PC-3 (cell line): Measurements from ENCODE around the gene GNAI2. TPM values are rescaled to one million over a fixed set of nuclear protein-coding genes. Genes with fewer than 3 reads are reported as not detected.

Experiments
- ATAC-seq: fragments of 200-7000 bp; cut with Tn5 transposase; 2 replicates; pipeline ENCODE4 v1.9.1; 2020; ENCODE audit warnings: mild to moderate bottlenecking, moderate library complexity
- BruUV-seq: library from RNA; stranded (reverse); fragments of 400-500 nt; replicated peaks from 2 replicates; lab custom pipeline; 2021; lab: Mats Ljungman, UMichigan
- CTCF ChIA-PET: fragments of 300-600 bp; sonication (Branson Sonifier 250); formaldehyde crosslinking; loops from one replicate; lab custom pipeline; 2022; ENCODE audit warnings: antibody characterized with exemption; lab: Charles Lee
- POLR2A ChIA-PET: fragments of 300-600 bp; sonication (Branson Sonifier 250); formaldehyde crosslinking; loops from one replicate; lab custom pipeline; 2022; ENCODE audit warnings: antibody characterized with exemption; ENCODE audit not compliant: unreplicated experiment; lab: Charles Lee
- DNase-seq: peaks from one replicate; pipeline ENCODE4 v3.0.0-alpha.2; 2015
- H2AFZ ChIP-seq: fragments of 300-600 bp; sonication (generic); 2 replicates; pipeline ENCODE4 v1.6.0; 2016; ENCODE audit warnings: antibody characterized with exemption, low read length
- H3F3A ChIP-seq: fragments of 300-600 bp; sonication (generic); one replicate; pipeline ENCODE4 v1.6.0; 2017; ENCODE audit warnings: antibody characterized with exemption, low read length, control low read depth, mild to moderate bottlenecking; ENCODE audit not compliant: unreplicated experiment
- H3K27ac ChIP-seq: fragments of 300-600 bp; sonication (generic); 2 replicates; pipeline ENCODE4 v1.5.1; 2016; ENCODE audit warnings: mild to moderate bottlenecking, low read length
- H3K27me3 ChIP-seq: fragments of 300-600 bp; sonication (generic); 2 replicates; pipeline ENCODE4 v1.6.1; 2016; ENCODE audit warnings: low read length, mixed read lengths
- H3K36me3 ChIP-seq: fragments of 300-600 bp; sonication (generic); 2 replicates; pipeline ENCODE4 v1.6.1; 2016; ENCODE audit warnings: low read depth, mixed run types, low read length, mixed read lengths
- H3K4me1 ChIP-seq: fragments of 300-600 bp; sonication (generic); 2 replicates; pipeline ENCODE4 v1.5.1; 2016; ENCODE audit warnings: low read length; ENCODE audit not compliant: insufficient read depth
- H3K4me2 ChIP-seq: fragments of 300-600 bp; sonication (generic); 2 replicates; pipeline ENCODE4 v1.6.0; 2016; ENCODE audit warnings: low read length
- H3K4me3 ChIP-seq: fragments of 300-600 bp; sonication (generic); 2 replicates; pipeline ENCODE4 v1.5.1; 2016; ENCODE audit warnings: mild to moderate bottlenecking, low read length, mixed read lengths
- H3K79me2 ChIP-seq: fragments of 300-600 bp; sonication (generic); 2 replicates; pipeline ENCODE4 v1.6.1; 2017; ENCODE audit warnings: low read length, mixed read lengths
- H3K9ac ChIP-seq: fragments of 300-600 bp; sonication (generic); 2 replicates; pipeline ENCODE4 v1.6.0; 2016; ENCODE audit warnings: mild to moderate bottlenecking, low read length
- H3K9me2 ChIP-seq: fragments of 300-600 bp; sonication (generic); replicated peaks from 2 replicates; pipeline ENCODE4 v1.6.1; 2016; ENCODE audit warnings: mixed run types, low read length, mixed read lengths
- H3K9me3 ChIP-seq: fragments of 300-600 bp; sonication (generic); 2 replicates; pipeline ENCODE4 v1.6.1; 2016; ENCODE audit warnings: low read length, mixed read lengths
- H4K20me1 ChIP-seq: fragments of 300-600 bp; sonication (generic); 2 replicates; pipeline ENCODE4 v1.6.1; 2016; ENCODE audit warnings: low read length, mixed read lengths
- EZH2 ChIP-seq: fragments of 300-600 bp; sonication (generic); IDR thresholded peaks from one replicate; pipeline ENCODE4 v1.6.1; 2017; ENCODE audit warnings: antibody characterized with exemption, mild to moderate bottlenecking, low read length; ENCODE audit not compliant: unreplicated experiment
- EZH2phosphoT487 ChIP-seq: fragments of 300-600 bp; sonication (generic); IDR thresholded peaks from 2 replicates; pipeline ENCODE4 v1.6.1; 2018; ENCODE audit warnings: mild to moderate bottlenecking, antibody characterized with exemption, low read length, borderline replicate concordance
- intact Hi-C: fragments of 100-400 bp; cut with micrococcal nuclease; formaldehyde crosslinking; loops from 2 replicates; pipeline ENCODE4 v1.9.0; 2023
- total RNA-seq: library from RNA; depleted of rRNA; stranded (reverse); fragments of >200 nt; gene quantifications from 2 replicates; pipeline ENCODE4 v1.2.3, GENCODE V29; 2014
- TF ChIP-seq, protein P1 (sequence below): fragments of 300-600 bp; sonication (generic); conservative IDR thresholded peaks from 2 replicates; pipeline ENCODE4 v1.5.1; 2017; ENCODE audit warnings: antibody characterized with exemption, low read depth, mild to moderate bottlenecking, low read length

GNAI2 gene
- total RNA-seq, 1 experiment from 2014 or later: 221 TPM

- Histone ChIP-seq H3K4me2 (no peak overlapping the region), H3K9ac (no peak overlapping the region), H3K9me3 (no peaks in the 10 kb centered on the region), H4K20me1 (no peaks in the 10 kb centered on the region), H3K4me1 (no peaks in the 10 kb centered on the region), H3K79me2 (no peaks in the 10 kb centered on the region), H3K27me3 (no peaks in the 10 kb centered on the region), H3F3A (no peaks in the 10 kb centered on the region), H2AFZ (no peak overlapping the region), H3K9me2 (no peaks in the 10 kb centered on the region), H3K27ac (no peak overlapping the region), H3K4me3 (no peak overlapping the region), H3K36me3 (no peaks in the 10 kb centered on the region)
- ATAC-seq (no peak), DNase-seq (no peak)
- TF ChIP-seq, protein P1, sequence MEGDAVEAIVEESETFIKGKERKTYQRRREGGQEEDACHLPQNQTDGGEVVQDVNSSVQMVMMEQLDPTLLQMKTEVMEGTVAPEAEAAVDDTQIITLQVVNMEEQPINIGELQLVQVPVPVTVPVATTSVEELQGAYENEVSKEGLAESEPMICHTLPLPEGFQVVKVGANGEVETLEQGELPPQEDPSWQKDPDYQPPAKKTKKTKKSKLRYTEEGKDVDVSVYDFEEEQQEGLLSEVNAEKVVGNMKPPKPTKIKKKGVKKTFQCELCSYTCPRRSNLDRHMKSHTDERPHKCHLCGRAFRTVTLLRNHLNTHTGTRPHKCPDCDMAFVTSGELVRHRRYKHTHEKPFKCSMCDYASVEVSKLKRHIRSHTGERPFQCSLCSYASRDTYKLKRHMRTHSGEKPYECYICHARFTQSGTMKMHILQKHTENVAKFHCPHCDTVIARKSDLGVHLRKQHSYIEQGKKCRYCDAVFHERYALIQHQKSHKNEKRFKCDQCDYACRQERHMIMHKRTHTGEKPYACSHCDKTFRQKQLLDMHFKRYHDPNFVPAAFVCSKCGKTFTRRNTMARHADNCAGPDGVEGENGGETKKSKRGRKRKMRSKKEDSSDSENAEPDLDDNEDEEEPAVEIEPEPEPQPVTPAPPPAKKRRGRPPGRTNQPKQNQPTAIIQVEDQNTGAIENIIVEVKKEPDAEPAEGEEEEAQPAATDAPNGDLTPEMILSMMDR: no peak
- TF ChIP-seq EZH2phosphoT487 (no peak), EZH2 (no peak)
- intact Hi-C loops: no loop called here
- BruUV-seq: no TSS peak
- POLR2A ChIA-PET: no interaction called here
- CTCF ChIA-PET: interaction anchor here (0.7 kb wide), 1 partner anchor 8 kb away, joined by 3 read pairs; no protein-coding TSS in a partner anchor
These were observed 18.3 kb upstream of the GNAI2 start for GRCh38 chr3:50217681-50218080.

GRCh38 chr3:50218448-50218847 is 17.6 kb upstream of the GNAI2 start:
- CTCF ChIA-PET: interaction anchor here (0.7 kb wide), 1 partner anchor 8 kb away, joined by 3 read pairs; no protein-coding TSS in a partner anchor
- TF ChIP-seq, protein P1: no peak
- TF ChIP-seq EZH2 (no peak), EZH2phosphoT487 (no peak)

GRCh38 chr3:50219285-50219684 is 16.7 kb upstream of the GNAI2 start:
- ChIA-PET CTCF (no interaction called here), POLR2A (no interaction called here)
- BruUV-seq: no TSS peak
- Histone ChIP-seq H3K9me2 (no peaks in the 10 kb centered on the region), H3K4me2 (no peak overlapping the region), H3K9me3 (no peaks in the 10 kb centered on the region), H3F3A (no peaks in the 10 kb centered on the region), H3K36me3 (no peaks in the 10 kb centered on the region), H3K79me2 (no peaks in the 10 kb centered on the region), H3K27ac (no peak overlapping the region), H3K9ac (no peak overlapping the region), H2AFZ (no peak overlapping the region), H3K4me1 (peaks cover 3% of the 10 kb centered on the region; the same call in 1 of the 2 replicates), H4K20me1 (no peaks in the 10 kb centered on the region), H3K27me3 (no peaks in the 10 kb centered on the region), H3K4me3 (no peak overlapping the region)
- ATAC-seq: no peak
- no peak for DNase-seq
- no peak for TF ChIP-seq EZH2
- TF ChIP-seq, protein P1: no peak
- TF ChIP-seq EZH2phosphoT487: no peak
- intact Hi-C loops: no loop called here

More at GRCh38 chr3:50218448-50218847, 17.6 kb upstream of the GNAI2 start:
- H3F3A ChIP-seq: no peaks in the 10 kb centered on the region
- no peaks in the 10 kb centered on the region for H3K36me3 ChIP-seq
- ATAC-seq (no peak), DNase-seq (no peak)
- no peak overlapping the region for H3K4me3 ChIP-seq
- H3K27me3 ChIP-seq: no peaks in the 10 kb centered on the region
- no TSS peak for BruUV-seq
- H3K27ac ChIP-seq: no peak overlapping the region
- H3K9ac ChIP-seq: no peak overlapping the region
- no peak overlapping the region for H3K4me2 ChIP-seq
- no peaks in the 10 kb centered on the region for H3K9me3 ChIP-seq
- H3K79me2 ChIP-seq: no peaks in the 10 kb centered on the region
- H4K20me1 ChIP-seq: no peaks in the 10 kb centered on the region
- H3K4me1 ChIP-seq: peaks cover 3% of the 10 kb centered on the region; the same call in 1 of the 2 replicates
- no peaks in the 10 kb centered on the region for H3K9me2 ChIP-seq
- POLR2A ChIA-PET: no interaction called here
- H2AFZ ChIP-seq: no peak overlapping the region
- intact Hi-C loops: no loop called here
